ENCODE results near the gene MUCL3.

DNA sequence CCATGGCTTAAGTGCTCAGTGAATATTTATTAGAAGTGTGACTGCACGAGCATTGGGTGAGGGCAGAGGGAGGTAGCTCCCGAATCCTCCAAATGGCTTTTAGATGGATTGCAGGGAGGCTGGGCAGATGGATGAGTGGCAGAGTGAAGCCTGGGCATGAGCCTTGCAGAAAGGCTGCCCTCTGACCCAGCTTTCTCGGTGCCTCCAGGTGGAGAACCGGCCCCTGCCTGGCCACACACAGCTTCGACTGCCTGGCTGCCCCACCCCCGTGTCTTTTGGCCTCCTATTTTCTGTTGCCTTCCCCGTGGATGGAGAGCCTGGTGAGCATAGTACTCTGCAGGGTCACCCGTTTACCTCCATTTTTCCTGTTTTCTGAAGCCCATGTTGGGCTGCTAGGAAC, 23.3 kb upstream of the MUCL3 start:
- TF ChIP-seq YY1 (IDR thresholded peaks at IDR 0.05; ENCODE audit: extremely low read depth, insufficient replicate concordance, low read depth, low read length) (no peak), CEBPB (IDR thresholded peaks at IDR 0.05; ENCODE audit: low read depth) (no peak), RAD21 (IDR thresholded peaks at IDR 0.05; ENCODE audit: low read depth) (no peak), POLR2A (IDR thresholded peaks at IDR 0.05; ENCODE audit: borderline replicate concordance, extremely low read depth, insufficient read depth, insufficient read length) (no peak), ZNF274 (IDR thresholded peaks at IDR 0.05; ENCODE audit: low read depth, low read length) (no peak), POLR2AphosphoS5 (IDR thresholded peaks at IDR 0.05; ENCODE audit: low read depth, low read length) (no peak), SIN3A (IDR thresholded peaks at IDR 0.05; ENCODE audit: low read depth) (no peak), EZH2 (IDR thresholded peaks at IDR 0.05) (no peak)
- TF ChIP-seq, protein P1, sequence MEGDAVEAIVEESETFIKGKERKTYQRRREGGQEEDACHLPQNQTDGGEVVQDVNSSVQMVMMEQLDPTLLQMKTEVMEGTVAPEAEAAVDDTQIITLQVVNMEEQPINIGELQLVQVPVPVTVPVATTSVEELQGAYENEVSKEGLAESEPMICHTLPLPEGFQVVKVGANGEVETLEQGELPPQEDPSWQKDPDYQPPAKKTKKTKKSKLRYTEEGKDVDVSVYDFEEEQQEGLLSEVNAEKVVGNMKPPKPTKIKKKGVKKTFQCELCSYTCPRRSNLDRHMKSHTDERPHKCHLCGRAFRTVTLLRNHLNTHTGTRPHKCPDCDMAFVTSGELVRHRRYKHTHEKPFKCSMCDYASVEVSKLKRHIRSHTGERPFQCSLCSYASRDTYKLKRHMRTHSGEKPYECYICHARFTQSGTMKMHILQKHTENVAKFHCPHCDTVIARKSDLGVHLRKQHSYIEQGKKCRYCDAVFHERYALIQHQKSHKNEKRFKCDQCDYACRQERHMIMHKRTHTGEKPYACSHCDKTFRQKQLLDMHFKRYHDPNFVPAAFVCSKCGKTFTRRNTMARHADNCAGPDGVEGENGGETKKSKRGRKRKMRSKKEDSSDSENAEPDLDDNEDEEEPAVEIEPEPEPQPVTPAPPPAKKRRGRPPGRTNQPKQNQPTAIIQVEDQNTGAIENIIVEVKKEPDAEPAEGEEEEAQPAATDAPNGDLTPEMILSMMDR (IDR thresholded peaks at IDR 0.05 in 2 of 3, conservative IDR thresholded peaks at IDR 0.05 in 1 of 3; ENCODE audit: borderline replicate concordance in 1 of 3, insufficient read depth in 1 of 3, low read depth in 2 of 3, low read length in 2 of 3) = no peak
